HG02981 (cell line): ENCODE data around the gene PGA5.
A peak's percentile ranks its signal among the peaks of the same experiment; 100 is the strongest.
"Not testable (repeated sequence)": the region's sequence is repeated elsewhere in the genome, so short reads cannot be mapped to it uniquely, and the experiment has no call there.

Source experiments
- ATAC-seq: cut with Tn5 transposase; IDR thresholded peaks from one replicate; pipeline ENCODE4 v1.9.1; 2021; ENCODE audit warnings: mild to moderate bottlenecking, moderate library complexity; ENCODE audit not compliant: unreplicated experiment

Gene PGA5

DNA sequence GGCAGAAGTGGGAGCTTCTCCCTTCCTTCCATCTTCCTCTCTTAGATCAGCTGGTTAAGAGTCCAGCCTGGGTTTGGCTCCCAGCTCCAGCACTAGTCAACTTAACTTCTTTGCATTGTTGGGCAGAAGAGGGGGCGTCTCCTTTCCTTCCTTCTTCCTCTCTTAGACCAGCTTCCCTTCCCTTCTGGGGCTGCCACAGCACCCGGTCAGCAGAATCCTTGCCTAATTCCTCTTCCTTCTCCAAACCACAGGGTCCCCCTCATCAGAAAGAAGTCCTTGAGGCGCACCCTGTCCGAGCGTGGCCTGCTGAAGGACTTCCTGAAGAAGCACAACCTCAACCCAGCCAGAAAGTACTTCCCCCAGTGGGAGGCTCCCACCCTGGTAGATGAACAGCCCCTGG lies 18.3 kb upstream of the PGA5 start:
- ATAC-seq: not testable (repeated sequence)

DNA sequence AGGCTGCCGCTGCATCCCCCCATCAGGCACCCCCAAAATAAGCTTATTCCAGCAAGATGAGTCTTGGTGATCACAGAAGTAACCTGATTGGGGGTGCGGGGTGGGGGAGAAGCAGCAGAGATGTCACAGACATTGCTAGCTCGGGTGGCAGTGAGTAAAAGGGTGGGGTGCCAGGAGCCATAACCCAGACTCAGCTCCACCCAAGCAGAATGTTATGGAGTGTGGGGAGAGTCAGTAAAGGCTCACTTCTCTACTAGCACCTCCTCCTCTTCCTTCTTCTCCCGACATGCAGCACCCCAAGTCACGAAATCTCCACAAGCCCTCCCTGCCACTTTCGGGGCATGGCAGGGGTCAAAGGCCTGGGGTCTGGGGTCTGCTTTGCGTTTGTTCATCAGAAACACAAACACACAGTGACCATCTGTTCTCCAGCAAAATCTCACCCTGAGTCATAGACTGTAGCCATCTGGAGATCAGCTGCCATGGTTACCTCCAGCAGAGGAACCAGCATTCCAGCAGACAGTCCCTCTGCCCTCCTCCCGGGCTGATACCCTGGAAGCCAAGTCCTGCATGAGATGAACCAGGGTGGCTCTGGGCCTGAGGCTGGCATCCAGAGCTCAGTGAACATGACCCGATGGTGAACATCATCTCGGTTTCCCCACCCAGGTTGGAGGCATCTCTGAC lies 14.4 kb upstream of the PGA5 start:
- ATAC-seq: not testable (repeated sequence)

DNA sequence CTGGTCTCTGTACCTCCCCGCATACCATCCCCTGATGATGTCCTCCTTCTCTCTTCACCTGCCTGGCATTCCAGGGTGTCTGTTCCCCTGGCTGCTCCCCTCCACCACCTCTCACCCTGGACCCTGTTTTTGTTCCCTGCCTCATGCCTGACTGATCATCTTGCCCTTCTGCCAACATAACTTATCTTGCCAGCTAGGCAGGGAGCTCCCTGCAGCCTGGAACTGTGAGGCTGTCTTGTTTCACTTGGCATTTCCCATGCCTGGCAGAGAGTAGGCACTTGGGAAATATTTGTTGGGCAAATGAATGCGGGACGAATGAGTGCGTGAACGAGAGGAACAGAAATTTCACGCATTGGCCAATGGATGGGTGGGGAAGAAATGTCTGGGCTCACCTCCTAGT lies 11.5 kb upstream of the PGA5 start:
- not testable (repeated sequence) for ATAC-seq

DNA sequence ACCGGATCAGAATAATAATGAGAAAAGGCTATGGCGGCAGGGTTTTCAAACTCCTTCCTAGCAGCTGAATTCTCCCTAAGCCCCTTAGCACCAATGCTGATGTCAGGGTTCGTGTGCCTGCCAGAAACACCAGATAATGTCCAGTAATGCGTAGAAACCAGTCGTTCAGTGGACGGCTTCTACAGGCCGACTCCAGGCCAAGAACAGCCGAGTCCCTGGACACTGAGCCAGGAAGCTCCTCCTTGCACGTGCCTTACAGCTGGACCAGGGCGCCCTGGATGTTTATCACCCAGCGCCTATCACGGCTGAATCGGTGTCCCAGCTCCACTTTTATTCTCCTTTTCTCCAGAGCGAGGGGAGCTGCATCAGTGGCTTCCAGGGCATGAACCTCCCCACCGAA lies 9.9 kb upstream of the PGA5 start:
- not testable (repeated sequence) for ATAC-seq

DNA sequence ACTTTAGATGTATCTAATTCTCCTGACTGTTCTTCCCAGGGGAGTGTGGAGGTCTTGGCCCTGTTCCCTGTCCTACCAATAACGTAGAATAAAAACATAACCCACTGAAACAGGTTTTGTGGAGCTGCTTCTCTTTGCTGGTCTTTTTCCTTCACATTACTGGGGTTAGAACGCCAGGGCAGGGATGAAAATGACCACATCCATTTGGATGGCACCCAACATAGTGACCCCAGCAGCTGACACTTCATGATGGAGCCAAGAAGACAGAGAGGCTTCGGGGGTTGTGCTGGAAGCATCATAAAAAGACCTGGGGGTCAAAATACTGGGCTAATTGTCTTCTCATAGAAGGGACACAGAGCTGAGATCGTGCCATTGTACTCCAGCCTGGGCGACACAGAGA lies 9.4 kb upstream of the PGA5 start:
- not testable (repeated sequence) for ATAC-seq

DNA sequence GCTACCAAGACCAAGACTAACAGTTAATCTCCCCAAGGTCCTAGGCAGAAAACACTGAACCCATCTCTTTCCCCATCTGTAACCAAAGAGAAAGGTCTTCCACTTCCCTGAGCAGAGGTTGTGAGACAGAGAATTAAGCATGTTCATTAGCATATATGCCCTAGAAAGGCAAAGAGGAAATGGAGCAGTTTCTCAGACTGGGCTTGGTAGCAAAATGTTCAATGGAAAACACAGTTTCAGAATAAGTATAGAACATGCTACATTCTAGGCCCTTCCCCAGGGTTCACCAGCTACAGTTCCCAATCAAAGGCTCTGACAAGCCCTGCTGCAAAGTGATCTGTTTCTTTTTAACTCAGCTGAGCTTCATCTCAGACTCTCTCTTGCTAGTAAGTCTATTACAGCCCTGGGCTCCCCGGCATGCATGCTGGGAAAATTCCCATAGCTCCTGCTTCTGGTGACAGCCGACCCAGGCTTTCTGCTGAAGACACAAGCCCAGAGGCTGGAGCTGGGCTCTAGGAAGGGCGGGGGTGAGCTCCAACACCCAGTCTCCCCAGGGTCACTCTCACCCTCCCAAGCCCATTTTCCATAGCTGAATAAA lies 8.3 kb upstream of the PGA5 start:
- ATAC-seq: not testable (repeated sequence)

DNA sequence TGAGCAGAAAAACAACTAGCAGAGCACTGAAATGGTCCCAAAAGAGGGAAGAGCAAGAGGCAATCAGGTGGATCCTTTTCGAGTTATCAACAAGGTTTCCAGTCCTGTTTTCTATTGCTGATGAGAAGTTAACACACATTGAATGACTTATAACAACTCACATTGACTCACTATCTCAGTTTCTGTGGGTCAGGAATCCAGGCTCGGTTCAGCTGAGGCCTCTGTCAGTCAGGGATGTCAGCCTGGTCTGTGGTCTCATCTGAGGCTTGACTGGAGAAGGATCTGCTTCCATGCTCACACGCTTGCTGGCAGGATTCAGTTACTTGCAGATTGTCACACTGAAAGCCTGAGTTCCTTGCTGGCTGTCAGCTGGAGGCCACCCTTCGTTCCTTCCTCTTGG lies 3.8 kb upstream of the PGA5 start:
- not testable (repeated sequence) for ATAC-seq

DNA sequence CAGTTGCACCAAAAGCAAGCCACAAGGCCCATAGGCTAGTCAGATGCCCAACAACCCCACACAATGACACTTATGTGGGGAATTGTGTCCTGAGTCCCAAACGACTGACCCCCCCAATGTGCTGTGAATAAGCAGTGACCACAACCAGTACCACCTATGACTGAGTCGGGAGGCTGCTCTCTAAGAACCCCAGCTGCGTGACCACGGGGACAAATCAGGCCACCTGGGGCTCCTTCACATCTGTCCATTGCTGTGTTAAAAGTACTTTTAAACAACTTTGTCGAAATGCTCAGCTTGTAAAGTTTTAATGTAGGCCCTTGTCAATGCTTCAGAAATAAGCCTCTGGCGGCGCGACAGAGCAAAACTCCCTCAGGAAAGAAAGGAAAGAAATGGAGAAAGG lies 687 bp upstream of the PGA5 start:
- ATAC-seq: not testable (repeated sequence)

DNA sequence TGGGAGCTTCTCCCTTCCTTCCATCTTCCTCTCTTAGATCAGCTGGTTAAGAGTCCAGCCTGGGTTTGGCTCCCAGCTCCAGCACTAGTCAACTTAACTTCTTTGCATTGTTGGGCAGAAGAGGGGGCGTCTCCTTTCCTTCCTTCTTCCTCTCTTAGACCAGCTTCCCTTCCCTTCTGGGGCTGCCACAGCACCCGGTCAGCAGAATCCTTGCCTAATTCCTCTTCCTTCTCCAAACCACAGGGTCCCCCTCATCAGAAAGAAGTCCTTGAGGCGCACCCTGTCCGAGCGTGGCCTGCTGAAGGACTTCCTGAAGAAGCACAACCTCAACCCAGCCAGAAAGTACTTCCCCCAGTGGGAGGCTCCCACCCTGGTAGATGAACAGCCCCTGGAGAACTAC lies 551 bp downstream of the PGA5 start:
- not testable (repeated sequence) for ATAC-seq

DNA sequence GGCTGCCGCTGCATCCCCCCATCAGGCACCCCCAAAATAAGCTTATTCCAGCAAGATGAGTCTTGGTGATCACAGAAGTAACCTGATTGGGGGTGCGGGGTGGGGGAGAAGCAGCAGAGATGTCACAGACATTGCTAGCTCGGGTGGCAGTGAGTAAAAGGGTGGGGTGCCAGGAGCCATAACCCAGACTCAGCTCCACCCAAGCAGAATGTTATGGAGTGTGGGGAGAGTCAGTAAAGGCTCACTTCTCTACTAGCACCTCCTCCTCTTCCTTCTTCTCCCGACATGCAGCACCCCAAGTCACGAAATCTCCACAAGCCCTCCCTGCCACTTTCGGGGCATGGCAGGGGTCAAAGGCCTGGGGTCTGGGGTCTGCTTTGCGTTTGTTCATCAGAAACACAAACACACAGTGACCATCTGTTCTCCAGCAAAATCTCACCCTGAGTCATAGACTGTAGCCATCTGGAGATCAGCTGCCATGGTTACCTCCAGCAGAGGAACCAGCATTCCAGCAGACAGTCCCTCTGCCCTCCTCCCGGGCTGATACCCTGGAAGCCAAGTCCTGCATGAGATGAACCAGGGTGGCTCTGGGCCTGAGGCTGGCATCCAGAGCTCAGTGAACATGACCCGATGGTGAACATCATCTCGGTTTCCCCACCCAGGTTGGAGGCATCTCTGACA lies 4.4 kb downstream of the PGA5 start:
- ATAC-seq: not testable (repeated sequence)

DNA sequence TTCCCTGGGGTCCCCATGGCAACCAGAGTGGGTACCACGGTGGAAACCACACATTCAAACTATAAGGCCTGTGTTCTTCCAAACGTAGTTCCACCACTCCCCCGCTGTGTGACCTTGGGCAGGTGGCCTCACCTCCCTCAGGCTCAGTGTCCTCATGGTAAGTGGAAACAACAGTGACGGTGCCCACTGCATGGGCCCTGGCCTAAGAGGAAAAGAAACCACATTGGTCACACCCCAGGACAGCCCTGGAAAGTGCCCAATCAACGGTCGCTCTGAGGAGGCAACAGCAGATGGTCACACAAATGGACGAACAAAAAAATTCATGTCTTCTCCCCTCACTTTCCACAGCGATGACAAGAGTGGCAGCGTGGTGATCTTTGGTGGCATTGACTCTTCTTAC lies 7.1 kb downstream of the PGA5 start:
- ATAC-seq: not testable (repeated sequence)

DNA sequence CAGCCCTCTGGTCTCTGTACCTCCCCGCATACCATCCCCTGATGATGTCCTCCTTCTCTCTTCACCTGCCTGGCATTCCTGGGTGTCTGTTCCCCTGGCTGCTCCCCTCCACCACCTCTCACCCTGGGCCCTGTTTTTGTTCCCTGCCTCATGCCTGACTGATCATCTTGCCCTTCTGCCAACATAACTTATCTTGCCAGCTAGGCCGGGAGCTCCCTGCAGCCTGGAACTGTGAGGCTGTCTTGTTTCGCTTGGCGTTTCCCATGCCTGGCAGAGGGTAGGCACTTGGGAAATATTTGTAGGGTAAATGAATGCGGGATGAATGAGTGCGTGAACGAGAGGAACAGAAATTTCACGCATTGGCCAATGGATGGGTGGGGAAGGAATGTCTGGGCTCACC lies 8.2 kb downstream of the PGA5 start:
- ATAC-seq: not testable (repeated sequence)

DNA sequence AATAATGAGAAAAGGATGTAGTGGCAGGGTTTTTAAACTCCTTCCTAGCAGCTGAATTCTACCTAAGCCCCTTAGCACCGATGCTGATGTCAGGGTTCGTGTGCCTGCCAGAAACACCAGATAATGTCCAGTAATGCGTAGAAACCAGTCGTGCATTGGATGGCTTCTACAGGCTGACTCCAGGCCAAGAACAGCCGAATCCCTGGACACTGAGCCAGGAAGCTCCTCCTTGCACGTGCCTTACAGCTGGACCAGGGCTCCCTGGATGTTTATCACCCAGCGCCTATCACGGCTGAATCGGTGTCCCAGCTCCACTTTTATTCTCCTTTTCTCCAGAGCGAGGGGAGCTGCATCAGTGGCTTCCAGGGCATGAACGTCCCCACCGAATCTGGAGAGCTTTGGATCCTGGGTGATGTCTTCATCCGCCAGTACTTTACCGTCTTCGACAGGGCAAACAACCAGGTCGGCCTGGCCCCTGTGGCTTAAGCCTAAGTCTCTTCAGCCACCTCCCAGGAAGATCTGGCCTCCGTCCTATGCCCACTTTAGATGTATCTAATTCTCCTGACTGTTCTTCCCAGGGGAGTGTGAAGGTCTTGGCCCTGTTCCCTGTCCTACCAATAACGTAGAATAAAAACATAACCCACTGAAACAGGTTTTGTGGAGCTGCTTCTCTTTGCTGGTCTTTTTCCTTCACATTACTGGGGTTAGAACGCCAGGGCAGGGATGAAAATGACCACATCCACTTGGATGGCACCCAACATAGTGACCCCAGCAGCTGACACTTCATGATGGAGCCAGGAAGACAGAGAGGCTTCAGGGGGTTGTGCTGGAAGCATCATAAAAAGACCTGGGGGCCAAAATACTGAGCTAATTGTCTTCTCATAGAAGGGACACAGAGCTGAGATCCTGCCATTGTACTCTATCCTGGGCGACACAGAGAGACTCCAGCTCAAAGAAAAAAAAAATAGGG lies 10.1 kb downstream of the PGA5 start:
- not testable (repeated sequence) for ATAC-seq

DNA sequence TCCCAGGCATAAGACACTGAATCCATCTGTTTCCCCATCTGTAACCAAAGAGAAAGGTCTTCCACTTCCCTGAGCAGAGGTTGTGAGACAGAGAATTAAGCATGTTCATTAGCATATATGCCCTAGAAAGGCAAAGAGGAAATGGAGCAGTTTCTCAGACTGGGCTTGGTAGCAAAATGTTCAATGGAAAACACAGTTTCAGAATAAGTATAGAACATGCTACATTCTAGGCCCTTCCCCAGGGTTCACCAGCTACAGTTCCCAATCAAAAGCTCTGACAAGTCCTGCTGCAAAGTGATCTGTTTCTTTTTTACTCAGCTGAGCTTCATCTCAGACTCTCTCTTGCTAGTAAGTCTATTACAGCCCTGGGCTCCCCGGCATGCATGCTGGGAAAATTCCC lies 11.4 kb downstream of the PGA5 start:
- not testable (repeated sequence) for ATAC-seq

DNA sequence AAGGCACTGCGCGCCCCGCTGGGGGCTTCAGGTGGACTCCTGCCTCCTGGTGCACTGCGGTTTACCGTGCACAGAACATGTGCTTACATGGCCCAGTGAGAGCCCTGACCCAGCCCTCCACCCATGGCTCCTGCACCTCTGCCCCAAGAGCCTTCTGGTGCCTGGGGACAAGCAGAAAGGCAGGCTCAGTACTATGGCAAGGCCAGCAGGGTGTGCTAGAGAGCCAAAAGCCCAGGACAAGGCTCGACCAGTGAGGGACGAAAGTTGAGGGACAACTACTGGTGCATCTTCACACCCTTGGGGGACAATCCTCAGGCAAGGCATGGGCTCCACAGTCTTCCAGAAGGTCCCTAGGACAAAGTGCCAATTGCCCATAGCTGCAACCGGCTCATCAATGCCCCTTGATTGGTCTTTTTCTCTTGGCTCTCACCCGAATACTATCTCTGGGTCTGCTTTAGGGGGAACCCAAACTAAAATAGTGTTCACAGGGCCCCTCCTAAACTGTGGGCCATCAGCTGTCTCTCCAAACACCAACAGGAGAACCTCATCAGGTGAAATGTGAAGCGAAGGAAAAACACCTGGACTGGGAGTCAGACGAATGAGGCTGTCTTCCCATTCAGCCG lies 13.5 kb downstream of the PGA5 start:
- ATAC-seq: peak; percentile 61

DNA sequence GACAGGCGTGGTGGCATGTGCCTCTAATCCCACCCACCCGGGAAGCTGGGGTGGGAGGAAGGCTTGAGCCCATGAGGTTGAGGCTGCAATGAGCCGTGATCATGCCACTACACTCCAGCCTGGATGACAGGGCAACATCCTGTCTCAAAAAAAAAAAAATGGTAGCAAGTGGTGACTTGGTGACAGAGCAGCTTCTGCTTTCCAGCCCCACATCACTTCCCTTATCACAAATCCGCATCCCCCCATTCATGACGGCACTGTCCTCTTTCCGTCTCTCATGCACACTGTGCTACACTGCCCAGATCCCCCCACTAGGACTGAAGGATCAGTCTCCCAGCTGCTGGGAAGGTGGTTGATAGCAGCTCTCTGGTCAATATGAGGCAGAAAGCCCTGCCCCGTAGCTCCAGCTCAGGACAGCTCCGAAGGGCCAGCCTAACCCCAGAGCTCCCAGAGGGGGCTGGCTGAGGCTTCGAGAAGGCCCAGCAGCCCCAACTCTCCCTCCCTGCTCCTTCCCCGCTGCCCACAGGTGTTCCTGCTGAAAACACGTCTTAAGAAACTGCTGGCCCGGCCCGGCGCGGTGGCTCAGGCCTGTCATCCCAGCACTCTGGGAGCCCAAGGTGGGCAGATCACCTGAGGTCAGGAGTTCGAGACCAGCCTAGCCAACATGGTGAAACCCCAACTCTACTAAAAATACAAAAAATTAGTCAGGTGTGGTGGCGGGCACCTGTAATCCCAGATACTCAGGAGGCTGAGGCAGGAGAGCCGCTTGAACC lies 15.9 kb downstream of the PGA5 start:
- ATAC-seq: no peak

DNA sequence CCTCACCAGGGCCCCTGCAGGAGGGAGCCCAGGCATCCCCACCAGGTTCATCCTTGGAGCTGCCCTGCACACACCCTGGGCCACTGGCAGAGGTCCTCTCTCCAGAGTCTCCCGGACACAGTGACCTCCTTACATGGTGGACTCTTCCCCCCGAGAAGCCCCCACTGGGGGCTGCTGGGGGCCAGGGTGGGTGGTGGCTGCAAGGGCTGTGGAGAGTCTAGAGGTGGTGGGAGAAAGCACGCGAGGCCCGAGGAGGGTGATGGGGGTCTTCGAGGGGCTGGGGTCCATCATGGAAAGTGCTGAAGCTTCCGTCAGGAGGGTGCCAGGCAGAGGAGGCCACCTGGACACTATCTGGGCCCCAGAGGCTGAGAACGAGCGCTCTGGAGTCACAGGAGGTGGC lies 17.6 kb downstream of the PGA5 start:
- ATAC-seq: no peak

DNA sequence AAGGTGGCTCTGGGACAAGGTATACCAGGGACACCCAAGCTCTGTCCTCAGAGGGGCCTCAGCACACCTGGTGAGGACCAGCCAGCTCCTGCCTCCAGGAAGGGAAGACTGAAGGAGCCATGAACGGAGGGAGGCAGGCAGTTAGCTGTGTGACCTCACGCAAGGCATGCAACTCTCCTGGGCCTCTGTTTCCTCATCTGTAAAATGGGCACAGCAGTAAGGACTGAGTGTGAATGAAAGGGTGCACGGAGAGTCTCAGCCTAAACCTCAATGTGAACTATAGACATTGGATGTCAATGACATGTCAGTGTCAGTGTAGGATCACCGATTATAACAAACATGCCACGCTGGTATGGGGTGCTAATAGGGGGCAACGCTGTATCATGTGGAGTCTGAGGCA lies 18.4 kb downstream of the PGA5 start:
- no peak for ATAC-seq

DNA sequence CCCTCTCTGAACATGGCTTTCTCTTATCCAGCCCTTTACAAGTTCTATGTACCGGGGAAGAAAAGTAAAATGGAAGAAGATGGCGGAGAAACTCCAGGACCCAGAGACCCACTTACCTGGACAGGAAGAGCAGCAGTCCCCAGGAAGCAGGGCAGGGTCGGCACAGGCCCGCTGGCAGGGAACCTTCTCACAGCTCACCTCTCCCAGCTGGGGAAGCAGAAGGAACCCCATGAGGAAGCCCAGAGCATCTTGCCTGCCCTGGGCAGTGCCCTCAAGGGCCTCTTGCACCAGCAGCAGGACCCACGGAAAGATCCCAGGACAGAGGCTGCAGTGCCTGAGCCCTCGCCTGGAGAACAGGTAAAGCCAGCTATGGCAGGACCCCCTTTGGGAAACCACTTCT lies 23.4 kb downstream of the PGA5 start:
- ATAC-seq: no peak

DNA sequence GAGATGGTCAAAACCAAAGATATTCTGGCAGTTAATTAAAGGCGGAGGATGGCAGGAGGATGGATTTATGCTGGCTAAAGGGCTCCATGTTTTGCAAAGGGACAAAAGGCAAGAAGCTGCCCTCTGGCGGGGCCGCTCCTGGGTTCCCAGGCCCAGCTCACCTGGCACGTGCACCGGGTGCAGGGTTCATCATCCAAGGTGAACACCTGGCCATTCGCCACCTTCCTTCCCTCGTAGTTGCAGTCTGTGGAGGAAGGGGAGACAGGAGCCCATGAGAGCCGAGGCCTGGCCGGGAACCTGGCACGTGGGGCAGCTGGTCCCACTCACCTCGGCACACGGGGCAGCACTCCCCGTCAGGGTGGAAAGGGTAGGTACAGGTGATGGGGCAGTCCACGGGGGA lies 23.8 kb downstream of the PGA5 start:
- no peak for ATAC-seq
